ENCODE measurements around the gene PEX5L. TPM values are rescaled to one million over a fixed set of nuclear protein-coding genes. Genes with fewer than 3 reads are reported as not detected.

Gene PEX5L
- polyA plus RNA-seq, 1 of the 3 experiments (the other 2 are of a cell fraction), result not detected

DNA sequence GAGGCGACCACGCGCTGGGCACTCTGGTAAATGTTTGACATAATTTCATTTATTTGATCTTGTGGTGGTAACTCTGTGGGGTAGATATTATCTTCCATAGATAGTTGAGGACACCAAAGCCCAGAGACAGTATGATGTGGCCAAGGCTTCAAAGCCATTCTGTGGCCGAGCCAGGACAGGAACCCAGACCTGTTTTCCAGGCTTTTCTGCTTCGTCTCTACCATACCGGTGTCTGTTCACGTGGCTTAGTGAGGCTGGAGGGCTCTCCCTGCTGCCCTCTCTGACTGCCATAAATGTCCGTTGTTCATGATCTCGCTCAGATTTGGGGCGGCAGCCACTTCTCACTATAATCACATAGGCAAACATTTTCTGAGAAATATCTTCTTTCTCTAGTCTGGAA is 134.7 kb downstream of the PEX5L start:
- H3K9me2 ChIP-seq, result no peaks in the 10 kb centered on the region
- H2AFZ ChIP-seq (ENCODE audit: low read depth), result no peak overlapping the region
- no peaks in the 10 kb centered on the region; the same call in 1 of the 2 replicates for H3K27me3 ChIP-seq (ENCODE audit: insufficient read depth)
- H3K27ac ChIP-seq (ENCODE audit: low read depth in 2 of 2, low read length in 1 of 2), result no peak overlapping the region
- POLR2A ChIA-PET, result no interaction called here
- H3K4me2 ChIP-seq, result no peak overlapping the region
- no peaks in the 10 kb centered on the region for H3K9me3 ChIP-seq
- H3F3A ChIP-seq (replicated peaks; ENCODE audit: insufficient read depth), result no peaks in the 10 kb centered on the region
- H3K9ac ChIP-seq, result no peak overlapping the region
- WGBS (ENCODE audit: low lambda C conversion rate), result 52% methylated on average over 10 of the region's 10 CpGs
- peak; percentile 5 for DNase-seq
- H3K4me1 ChIP-seq (ENCODE audit: control insufficient read depth in 1 of 2, insufficient read depth in 2 of 2, low read depth in 1 of 2, low read length in 1 of 2), result peaks cover 0 to 9% of the 10 kb centered on the region in 2 experiments; a peak in 2 of 4 replicates
- CTCF ChIA-PET, result interaction anchor here (0.7 kb wide), 1 partner anchor 20 kb away, joined by 3 read pairs; no protein-coding TSS in a partner anchor
- H4K20me1 ChIP-seq (ENCODE audit: insufficient read depth), result no peaks in the 10 kb centered on the region
- H3K79me2 ChIP-seq (ENCODE audit: insufficient read depth), result no peaks in the 10 kb centered on the region
- no peaks in the 10 kb centered on the region for H3K36me3 ChIP-seq (replicated peaks in 1 of 2; ENCODE audit: control insufficient read depth in 1 of 2, insufficient read depth in 2 of 2, low read length in 1 of 2)
- H3K4me3 ChIP-seq (ENCODE audit: low read depth in 2 of 2, low read length in 1 of 2), result no peak overlapping the region
- TF ChIP-seq FOSL2 (IDR thresholded peaks at IDR 0.05; ENCODE audit: borderline replicate concordance, low read depth) (no peak), TAF1 (IDR thresholded peaks at IDR 0.05; ENCODE audit: borderline replicate concordance, low read depth, low read length) (no peak), YY1 (IDR thresholded peaks at IDR 0.05; ENCODE audit: low read depth) (no peak), MEF2A (IDR thresholded peaks at IDR 0.05; ENCODE audit: borderline replicate concordance, low read depth) (no peak), RAD21 (IDR thresholded peaks at IDR 0.05; ENCODE audit: low read length) (no peak), CHD2 (IDR thresholded peaks at IDR 0.05; ENCODE audit: low read length, partially characterized antibody) (no peak), MXI1 (IDR thresholded peaks at IDR 0.05; ENCODE audit: low read depth, low read length) (no peak), GABPA (IDR thresholded peaks at IDR 0.05; ENCODE audit: low read depth) (no peak)
- TF ChIP-seq, protein P1, sequence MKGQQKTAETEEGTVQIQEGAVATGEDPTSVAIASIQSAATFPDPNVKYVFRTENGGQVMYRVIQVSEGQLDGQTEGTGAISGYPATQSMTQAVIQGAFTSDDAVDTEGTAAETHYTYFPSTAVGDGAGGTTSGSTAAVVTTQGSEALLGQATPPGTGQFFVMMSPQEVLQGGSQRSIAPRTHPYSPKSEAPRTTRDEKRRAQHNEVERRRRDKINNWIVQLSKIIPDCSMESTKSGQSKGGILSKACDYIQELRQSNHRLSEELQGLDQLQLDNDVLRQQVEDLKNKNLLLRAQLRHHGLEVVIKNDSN (IDR thresholded peaks at IDR 0.05; ENCODE audit: borderline replicate concordance, low read depth), result no peak
- TF ChIP-seq, protein P2, sequence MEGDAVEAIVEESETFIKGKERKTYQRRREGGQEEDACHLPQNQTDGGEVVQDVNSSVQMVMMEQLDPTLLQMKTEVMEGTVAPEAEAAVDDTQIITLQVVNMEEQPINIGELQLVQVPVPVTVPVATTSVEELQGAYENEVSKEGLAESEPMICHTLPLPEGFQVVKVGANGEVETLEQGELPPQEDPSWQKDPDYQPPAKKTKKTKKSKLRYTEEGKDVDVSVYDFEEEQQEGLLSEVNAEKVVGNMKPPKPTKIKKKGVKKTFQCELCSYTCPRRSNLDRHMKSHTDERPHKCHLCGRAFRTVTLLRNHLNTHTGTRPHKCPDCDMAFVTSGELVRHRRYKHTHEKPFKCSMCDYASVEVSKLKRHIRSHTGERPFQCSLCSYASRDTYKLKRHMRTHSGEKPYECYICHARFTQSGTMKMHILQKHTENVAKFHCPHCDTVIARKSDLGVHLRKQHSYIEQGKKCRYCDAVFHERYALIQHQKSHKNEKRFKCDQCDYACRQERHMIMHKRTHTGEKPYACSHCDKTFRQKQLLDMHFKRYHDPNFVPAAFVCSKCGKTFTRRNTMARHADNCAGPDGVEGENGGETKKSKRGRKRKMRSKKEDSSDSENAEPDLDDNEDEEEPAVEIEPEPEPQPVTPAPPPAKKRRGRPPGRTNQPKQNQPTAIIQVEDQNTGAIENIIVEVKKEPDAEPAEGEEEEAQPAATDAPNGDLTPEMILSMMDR (IDR thresholded peaks at IDR 0.05), result no peak

DNA sequence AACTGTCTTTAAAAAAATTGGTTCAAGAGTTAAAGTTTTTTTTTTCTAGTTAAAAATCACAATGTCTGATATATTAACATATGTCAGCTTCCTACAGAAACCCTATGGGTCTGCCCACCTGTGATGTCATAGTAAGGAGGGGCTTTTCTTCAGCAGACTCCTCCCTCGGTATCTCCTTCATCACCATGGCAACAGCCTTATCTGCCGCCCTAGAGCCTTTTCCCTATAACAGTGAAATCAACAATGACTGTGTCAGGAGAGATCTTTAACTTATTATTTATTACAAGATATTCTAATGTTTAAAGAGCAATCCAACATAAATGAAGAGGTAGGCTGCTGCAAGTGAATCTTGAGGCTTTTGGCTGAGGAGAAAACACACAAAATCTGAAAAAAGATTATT is 138.7 kb downstream of the PEX5L start:
- no peaks in the 10 kb centered on the region for H3K9me3 ChIP-seq
- no peaks in the 10 kb centered on the region; the same call in 1 of the 2 replicates for H3K79me2 ChIP-seq (ENCODE audit: insufficient read depth)
- H3K27me3 ChIP-seq (ENCODE audit: insufficient read depth), result no peaks in the 10 kb centered on the region; the same call in 1 of the 2 replicates
- ChIA-PET CTCF (no interaction called here), POLR2A (no interaction called here)
- no peaks in the 10 kb centered on the region for H3K36me3 ChIP-seq (replicated peaks in 1 of 2; ENCODE audit: control insufficient read depth in 1 of 2, insufficient read depth in 2 of 2, low read length in 1 of 2)
- no peak overlapping the region for H3K27ac ChIP-seq (ENCODE audit: low read depth in 2 of 2, low read length in 1 of 2)
- WGBS (ENCODE audit: low lambda C conversion rate), result 13% methylated on average over 2 of the region's 2 CpGs
- H3F3A ChIP-seq (replicated peaks; ENCODE audit: insufficient read depth), result peaks cover 4% of the 10 kb centered on the region
- H3K9me2 ChIP-seq, result no peaks in the 10 kb centered on the region
- no peak overlapping the region for H3K9ac ChIP-seq
- H4K20me1 ChIP-seq (ENCODE audit: insufficient read depth), result no peaks in the 10 kb centered on the region
- H2AFZ ChIP-seq (ENCODE audit: low read depth), result no peak overlapping the region
- H3K4me2 ChIP-seq, result no peak overlapping the region
- H3K4me1 ChIP-seq (ENCODE audit: control insufficient read depth in 1 of 2, insufficient read depth in 2 of 2, low read depth in 1 of 2, low read length in 1 of 2), result peaks cover 0 to 9% of the 10 kb centered on the region in 2 experiments; a peak in 2 of 4 replicates
- H3K4me3 ChIP-seq (ENCODE audit: low read depth in 2 of 2, low read length in 1 of 2), result no peak overlapping the region
- no peak for TF ChIP-seq EZH2phosphoT487 (IDR thresholded peaks at IDR 0.05; ENCODE audit: borderline replicate concordance, low read depth)
- no peak for TF ChIP-seq SMC3 (IDR thresholded peaks at IDR 0.05; ENCODE audit: low read depth, low read length)
- TF ChIP-seq GATA2 (CRISPR knock-in tag; IDR thresholded peaks at IDR 0.05), result 0 out of 2 replicates have a peak, but pooled peaks have one; percentile 15
- peak; percentile 57; the same call in 1 of the 2 replicates for TF ChIP-seq RFX5 (IDR thresholded peaks at IDR 0.05; ENCODE audit: low read length)
- TF ChIP-seq, protein P1 (IDR thresholded peaks at IDR 0.05; ENCODE audit: borderline replicate concordance, low read depth), result no peak
- TF ChIP-seq TAF1 (IDR thresholded peaks at IDR 0.05; ENCODE audit: borderline replicate concordance, low read depth, low read length), result no peak
- TF ChIP-seq SIN3A (IDR thresholded peaks at IDR 0.05; ENCODE audit: borderline replicate concordance, low read depth, low read length), result no peak
- TF ChIP-seq, protein P3, sequence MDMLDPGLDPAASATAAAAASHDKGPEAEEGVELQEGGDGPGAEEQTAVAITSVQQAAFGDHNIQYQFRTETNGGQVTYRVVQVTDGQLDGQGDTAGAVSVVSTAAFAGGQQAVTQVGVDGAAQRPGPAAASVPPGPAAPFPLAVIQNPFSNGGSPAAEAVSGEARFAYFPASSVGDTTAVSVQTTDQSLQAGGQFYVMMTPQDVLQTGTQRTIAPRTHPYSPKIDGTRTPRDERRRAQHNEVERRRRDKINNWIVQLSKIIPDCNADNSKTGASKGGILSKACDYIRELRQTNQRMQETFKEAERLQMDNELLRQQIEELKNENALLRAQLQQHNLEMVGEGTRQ (IDR thresholded peaks at IDR 0.05; ENCODE audit: borderline replicate concordance, low read depth, low read length), result no peak
- peak; percentile 66 for DNase-seq

Measured in SK-N-SH (cell line).